Panc1 (cell line): ENCODE measurements around the gene KCNT1. TPM values are rescaled to one million over a fixed set of nuclear protein-coding genes. Genes with fewer than 3 reads are reported as not detected.

ENCODE experiments used
- ATAC-seq: fragments of 200-7000 bp; cut with Tn5 transposase; 2 replicates; pipeline ENCODE4 v1.9.1; 2020; ENCODE audit warnings: mild to moderate bottlenecking, moderate library complexity
- BruUV-seq: library from RNA; stranded (reverse); fragments of 400-500 nt; replicated peaks from 2 replicates; lab custom pipeline; 2021; lab: Mats Ljungman, UMichigan
- CTCF ChIA-PET: fragments of 300-600 bp; sonication (Branson Sonifier 250); formaldehyde crosslinking; loops from one replicate; lab custom pipeline; 2022; ENCODE audit warnings: antibody characterized with exemption; lab: Charles Lee
- POLR2A ChIA-PET: fragments of 300-600 bp; sonication (Branson Sonifier 250); formaldehyde crosslinking; loops from one replicate; lab custom pipeline; 2022; ENCODE audit warnings: antibody characterized with exemption; lab: Charles Lee
- DNase-seq: peaks from one replicate; pipeline ENCODE4 v3.0.0-alpha.2; 2010; ENCODE audit warnings: low read depth, low spot score
- H3K27ac ChIP-seq: 2 replicates; pipeline ENCODE4 v1.5.1; 2011; ENCODE audit warnings: mild to moderate bottlenecking, low read length, inconsistent platforms
- H3K27me3 ChIP-seq: fragments of 200-500 bp; sonication (Bioruptor generic); 2 replicates; pipeline ENCODE4 v1.6.0; 2014; ENCODE audit warnings: low read length, inconsistent platforms; ENCODE audit not compliant: control insufficient read depth, insufficient read depth
- H3K36me3 ChIP-seq: fragments of 200-500 bp; sonication (Bioruptor generic); 2 replicates; pipeline ENCODE4 v1.5.1; 2014; ENCODE audit warnings: inconsistent platforms, mild to moderate bottlenecking, low read length, moderate library complexity; ENCODE audit not compliant: control insufficient read depth, insufficient read depth
- H3K4me1 ChIP-seq: 2 replicates; pipeline ENCODE4 v1.5.1; 2011; ENCODE audit warnings: inconsistent platforms, mild to moderate bottlenecking, low read length, moderate library complexity; ENCODE audit not compliant: control insufficient read depth, insufficient read depth
- H3K4me3 ChIP-seq, 2 experiments: 2 replicates each; pipeline ENCODE4 v1.5.1; 2011 to 2012; ENCODE audit warnings: low read depth in 2 of 2, low read length in 2 of 2, mild to moderate bottlenecking in 2 of 2, inconsistent platforms in 1 of 2, moderate library complexity in 1 of 2
- H3K9me3 ChIP-seq: fragments of 200-500 bp; sonication (Bioruptor generic); 2 replicates; pipeline ENCODE4 v1.5.1; 2014; ENCODE audit warnings: low read depth, mild to moderate bottlenecking, inconsistent platforms, low read length, moderate library complexity; ENCODE audit not compliant: control insufficient read depth, insufficient read depth
- CTCF ChIP-seq: fragments of 450-650 bp; IDR thresholded peaks from 2 replicates; pipeline ENCODE4 v1.5.1; 2017; ENCODE audit warnings: mild to moderate bottlenecking
- POLR2AphosphoS5 ChIP-seq: IDR thresholded peaks from 2 replicates; pipeline ENCODE4 v1.6.1; 2012; ENCODE audit warnings: mild to moderate bottlenecking, low read depth, low read length, moderate library complexity
- REST ChIP-seq, 2 experiments: IDR thresholded peaks; 2 replicates each; pipeline ENCODE4 v1.6.1; 2011 to 2012; ENCODE audit warnings: low read depth in 2 of 2, control low read depth in 1 of 2, low read length in 1 of 2, mild to moderate bottlenecking in 1 of 2, moderate library complexity in 1 of 2; ENCODE audit not compliant: insufficient read depth in 1 of 2
- SIN3A ChIP-seq: IDR thresholded peaks from 2 replicates; pipeline ENCODE4 v1.6.1; 2012; ENCODE audit warnings: low read depth, mild to moderate bottlenecking, low read length, moderate library complexity, borderline replicate concordance; ENCODE audit not compliant: insufficient read depth
- TCF7L2 ChIP-seq: IDR thresholded peaks from 2 replicates; pipeline ENCODE4 v1.6.1; 2011; ENCODE audit warnings: mild to moderate bottlenecking, low read depth, low read length, inconsistent platforms
- in situ Hi-C: cut with HindIII; loops from 2 replicates; pipeline ENCODE4 v1.10.0; 2016; ENCODE audit warnings: low sequenced_read_pairs, low pct_unique_long_range_greater_than_20kb
- intact Hi-C: fragments of 100-400 bp; cut with micrococcal nuclease; formaldehyde crosslinking; loops from one replicate; pipeline ENCODE4 v1.10.0; 2022; ENCODE audit not compliant: unreplicated experiment
- total RNA-seq: library from RNA; stranded (reverse); gene quantifications from one replicate; pipeline ENCODE4 v1.2.1, GENCODE V29; 2021; ENCODE audit not compliant: unreplicated experiment

Gene KCNT1
- total RNA-seq, 1 experiment from 2014 or later: not detected

GRCh38 chr9:135695642-135696041 is 6.3 kb upstream of the KCNT1 start:
- in situ Hi-C loops: no loop called here
- no peak overlapping the region for H3K4me3 ChIP-seq

GRCh38 chr9:135696446-135696845 is 5.5 kb upstream of the KCNT1 start:
- ATAC-seq: no peak
- intact Hi-C loops (no loop called here), in situ Hi-C loops (no loop called here)
- POLR2A ChIA-PET: no interaction called here
- DNase-seq: no peak
- BruUV-seq: no TSS peak
- Histone ChIP-seq H3K27me3 (no peaks in the 10 kb centered on the region), H3K4me3 (no peak overlapping the region), H3K36me3 (no peaks in the 10 kb centered on the region), H3K4me1 (no peaks in the 10 kb centered on the region), H3K27ac (no peak overlapping the region), H3K9me3 (no peaks in the 10 kb centered on the region)
- no peak for TF ChIP-seq CTCF
- no peak for TF ChIP-seq REST (IDR thresholded peaks at IDR 0.05; ENCODE audit: insufficient read depth in 1 of 2, low read depth in 2 of 2, low read length in 1 of 2)
- TF ChIP-seq POLR2AphosphoS5: no peak
- no peak for TF ChIP-seq SIN3A
- no peak for TF ChIP-seq TCF7L2
- CTCF ChIA-PET: interaction anchor here (0.5 kb wide), 1 partner anchor 93 kb away, joined by 6 read pairs; no protein-coding TSS in a partner anchor

More at GRCh38 chr9:135695642-135696041, 6.3 kb upstream of the KCNT1 start:
- H3K27me3 ChIP-seq: no peaks in the 10 kb centered on the region
- no peak for TF ChIP-seq SIN3A
- no peak for TF ChIP-seq TCF7L2
- no peak for TF ChIP-seq REST (IDR thresholded peaks at IDR 0.05; ENCODE audit: insufficient read depth in 1 of 2, low read depth in 2 of 2, low read length in 1 of 2)
- TF ChIP-seq POLR2AphosphoS5: no peak
- TF ChIP-seq CTCF: no peak
- ATAC-seq (no peak), DNase-seq (no peak)
- POLR2A ChIA-PET: no interaction called here
- H3K4me1 ChIP-seq: no peaks in the 10 kb centered on the region
- H3K36me3 ChIP-seq: no peaks in the 10 kb centered on the region
- H3K27ac ChIP-seq: no peak overlapping the region
- CTCF ChIA-PET: interaction anchor here (0.6 kb wide), 1 partner anchor 74 kb away, joined by 5 read pairs; no protein-coding TSS in a partner anchor
- BruUV-seq: no TSS peak
- no peaks in the 10 kb centered on the region for H3K9me3 ChIP-seq
- intact Hi-C loops: no loop called here
